NCI-H146 treated with DMSO at 0.1 percent for 48 hours (cell line): ENCODE results near the gene TLE3.
A peak's percentile ranks its signal among the peaks of the same experiment; 100 is the strongest.

Experiments used
- DNase-seq: peaks from one replicate; lab custom pipeline; 2025; ENCODE audit not compliant: unreplicated experiment; lab: John Stamatoyannopoulos, UW

Gene TLE3

DNA sequence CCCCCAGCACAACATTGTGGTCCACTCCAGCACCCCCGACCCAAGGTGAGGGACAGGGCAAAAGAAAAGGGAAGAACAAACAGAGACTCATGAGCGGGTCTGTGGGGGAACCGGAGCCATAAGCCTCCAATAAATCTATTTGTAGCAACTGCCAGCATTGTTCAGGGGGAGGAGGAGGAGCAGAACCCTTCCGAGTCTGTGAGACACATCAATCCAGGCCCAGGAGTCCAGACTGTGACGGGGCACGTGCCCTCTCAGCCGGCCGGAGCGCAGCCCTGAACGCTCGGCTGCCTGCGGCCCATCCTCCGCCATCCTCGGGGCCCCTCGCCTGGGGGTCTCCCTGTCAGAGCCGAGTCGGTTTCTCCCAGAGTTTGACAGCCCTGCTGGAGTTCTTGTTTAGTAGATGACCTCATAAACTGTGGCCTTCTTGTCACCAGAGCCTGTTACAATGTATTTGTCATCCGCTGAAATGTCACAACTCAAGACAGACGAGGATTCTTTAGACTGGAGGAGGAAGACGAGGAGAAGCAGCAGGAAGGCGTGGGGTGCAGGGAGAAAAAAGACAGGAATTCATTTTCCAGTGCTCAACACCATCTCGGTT lies 47.9 kb downstream of the TLE3 start:
- DNase-seq, result no peak

GRCh38 chr15:70048578-70049514 lies 48.9 kb downstream of the TLE3 start:
- no peak for DNase-seq

DNA sequence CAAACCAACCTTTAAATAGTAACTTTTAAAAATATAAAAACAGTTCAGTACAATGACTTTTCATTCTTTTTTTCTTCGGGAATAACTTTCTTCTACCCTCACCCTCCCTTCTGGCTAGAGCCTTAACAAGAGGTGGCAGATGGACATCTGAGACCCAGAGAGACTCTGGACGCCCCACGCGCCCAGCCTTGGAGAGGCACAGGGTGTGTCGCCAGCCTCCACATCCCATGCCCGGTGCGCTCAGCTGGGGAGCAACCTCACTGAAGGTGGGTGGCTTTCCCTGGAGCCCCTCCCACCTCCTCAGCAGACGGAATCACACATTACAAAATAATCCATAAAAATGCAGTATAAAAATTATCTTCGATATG lies 49.5 kb downstream of the TLE3 start:
- DNase-seq, result no peak

DNA sequence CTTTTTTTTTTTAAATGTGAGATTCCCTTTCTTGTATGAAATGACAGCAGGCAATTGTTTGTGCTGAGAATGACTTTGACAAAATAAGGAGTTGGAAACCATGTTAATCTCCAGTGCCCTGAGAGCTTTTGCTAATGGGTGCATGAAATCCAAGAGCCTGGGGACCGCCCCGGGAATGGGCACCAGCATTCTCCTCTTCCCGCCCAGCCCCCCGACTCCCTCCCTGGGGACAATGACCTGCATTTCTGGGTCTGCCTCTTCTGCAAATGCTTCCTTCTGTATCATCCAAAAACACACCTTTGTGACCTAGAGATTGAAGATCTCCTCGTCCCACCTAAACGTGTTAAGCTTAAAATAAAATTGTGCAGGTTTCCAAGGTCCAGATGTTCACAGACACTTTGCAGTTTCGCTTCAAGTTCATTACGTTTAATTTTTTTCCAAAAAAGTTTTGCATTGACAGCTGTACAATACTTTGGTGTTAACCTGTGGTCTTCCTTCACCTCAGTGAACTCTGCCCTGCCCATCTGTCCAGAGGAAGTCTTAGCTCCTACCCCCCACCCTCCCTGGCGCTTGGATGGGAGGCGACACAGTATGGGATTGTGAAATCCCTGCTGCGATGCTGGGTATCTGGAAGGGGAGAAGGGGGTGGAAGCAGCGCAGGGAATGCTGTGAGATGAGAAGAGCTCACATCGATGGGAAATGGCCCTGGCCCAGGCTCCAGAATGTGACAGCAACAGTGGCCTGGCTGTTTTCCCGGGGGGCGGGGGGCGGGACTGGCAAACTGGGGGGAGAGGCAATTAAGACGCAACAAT lies 50.1 kb downstream of the TLE3 start:
- DNase-seq, result no peak

- DNase-seq, result no peak
Observed at GRCh38 chr15:70046679-70047369, 50.9 kb downstream of the TLE3 start.

GRCh38 chr15:70045045-70045444 lies 52.7 kb downstream of the TLE3 start:
- DNase-seq, result no peak

- DNase-seq, result no peak
Observed at GRCh38 chr15:70044168-70044567, 53.5 kb downstream of the TLE3 start.

DNA sequence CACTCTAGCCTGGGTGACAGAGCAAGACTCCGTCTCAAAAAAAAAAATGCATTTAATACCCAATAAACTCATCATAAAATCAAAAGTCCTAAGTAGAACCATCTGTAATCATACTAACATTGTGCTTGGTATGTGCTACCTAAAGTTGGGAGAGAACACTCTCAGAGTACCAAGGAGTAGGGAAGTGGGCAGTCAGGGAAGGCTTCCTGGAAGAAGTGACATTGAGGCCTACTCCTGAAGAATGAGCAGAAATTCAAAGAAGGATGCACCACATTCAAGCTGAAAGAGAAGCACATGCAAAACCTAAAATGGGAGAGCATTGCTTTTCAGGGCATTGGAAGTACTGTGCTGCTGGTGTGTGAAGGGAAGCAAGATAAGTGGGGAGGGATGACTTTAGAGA lies 54.1 kb downstream of the TLE3 start:
- no peak for DNase-seq

DNA sequence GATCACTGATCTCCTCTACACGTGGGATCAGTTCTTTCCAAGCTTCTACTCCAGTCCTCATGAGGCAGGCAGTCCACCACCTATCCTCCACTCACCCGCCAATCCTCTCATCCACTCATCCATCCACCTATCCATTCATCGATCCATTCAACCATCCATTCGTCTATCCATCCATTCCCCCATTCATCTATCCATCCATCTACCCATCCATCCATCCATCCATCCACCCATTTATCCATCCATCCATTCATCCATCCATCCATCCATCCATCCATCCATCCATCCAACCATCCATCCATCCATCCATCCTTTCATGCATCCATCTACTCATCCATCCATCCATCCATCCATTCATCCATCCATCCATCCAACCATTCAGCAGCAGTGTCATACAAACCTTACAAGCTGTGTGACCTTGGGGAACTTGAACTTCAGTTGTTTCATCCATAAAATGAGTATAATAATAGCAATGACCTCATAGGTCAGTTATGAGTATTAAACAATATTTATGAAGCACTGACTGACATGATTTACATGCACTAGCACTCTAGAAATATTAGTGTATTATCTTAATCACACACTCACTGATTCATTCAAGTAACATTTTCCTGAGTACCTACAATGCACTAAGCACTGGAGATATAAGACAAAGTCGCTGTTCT lies 55.0 kb downstream of the TLE3 start:
- DNase-seq, result no peak

DNA sequence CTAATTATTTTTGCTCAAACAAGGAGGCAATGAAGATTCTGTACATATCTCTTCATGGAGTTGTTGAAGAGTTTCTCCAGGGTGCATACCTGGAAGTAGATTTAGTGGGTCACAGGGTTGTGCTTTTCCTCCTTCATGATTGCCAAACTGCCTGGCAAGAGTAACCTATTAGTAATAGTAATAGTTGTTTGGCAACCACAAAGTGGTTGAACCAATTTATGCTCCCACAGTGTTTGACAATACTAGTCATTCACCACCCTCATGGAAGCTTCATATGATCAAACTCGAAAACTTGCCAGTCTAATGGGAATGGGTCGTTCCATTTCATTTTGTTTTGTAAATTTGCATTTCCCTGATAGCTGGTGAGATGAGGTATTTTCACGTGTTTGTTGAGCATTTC lies 57.8 kb downstream of the TLE3 start:
- DNase-seq, result no peak

GRCh38 chr15:70038730-70039392 lies 58.9 kb downstream of the TLE3 start:
- no peak for DNase-seq

- DNase-seq, result no peak
Observed at GRCh38 chr15:70037292-70037640, 60.5 kb downstream of the TLE3 start.

DNA sequence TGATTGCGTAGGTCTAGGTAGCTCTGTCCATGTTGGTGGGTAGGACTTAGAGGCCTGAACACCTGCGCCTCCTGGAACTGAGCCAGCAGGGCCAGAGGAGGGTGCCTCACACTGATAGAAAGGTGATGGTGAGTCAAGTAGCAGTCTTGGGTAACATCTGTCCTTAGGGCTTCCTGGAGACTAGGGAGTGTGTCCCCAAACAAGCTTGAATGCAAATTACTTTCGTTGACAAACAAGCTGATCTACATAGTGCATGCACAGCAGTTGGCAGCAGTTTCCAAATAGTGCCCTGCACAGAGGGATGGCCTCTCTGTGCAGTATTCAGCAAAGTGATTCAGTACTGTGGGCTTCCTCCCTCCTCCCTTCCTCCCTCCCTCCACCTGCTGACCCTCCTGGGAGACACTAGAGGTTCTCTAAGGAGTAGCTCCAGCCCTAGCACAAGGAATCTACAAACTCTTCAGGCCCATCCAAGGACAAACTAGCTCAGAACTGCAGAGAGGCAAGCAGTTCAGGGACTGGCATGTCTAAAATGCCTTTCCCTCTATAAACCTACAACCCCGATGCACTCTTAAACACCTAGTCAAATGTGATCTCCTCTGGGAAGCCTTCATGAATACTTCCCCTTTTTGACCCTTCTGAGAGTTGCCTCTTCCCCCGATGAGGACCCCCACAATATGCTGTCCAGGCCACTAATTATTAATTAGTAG lies 61.0 kb downstream of the TLE3 start:
- DNase-seq, result peak; percentile 39

DNA sequence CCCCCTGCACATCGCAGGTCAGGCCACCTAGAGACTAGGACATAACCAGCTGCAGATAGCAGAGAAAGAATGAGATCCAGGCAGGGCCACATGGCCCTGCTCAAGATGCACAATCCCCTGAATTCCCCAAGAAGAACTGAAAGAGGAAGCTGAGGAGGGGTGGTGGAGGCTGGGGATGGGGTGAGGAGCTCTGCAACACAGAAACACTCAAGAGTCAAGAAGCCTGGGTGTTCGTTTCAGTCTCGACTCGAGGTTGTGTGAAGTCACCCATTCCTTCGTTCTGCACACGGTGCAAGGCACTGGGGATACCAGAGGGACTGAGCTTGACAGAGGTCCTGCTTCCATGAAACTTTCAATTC lies 62.0 kb downstream of the TLE3 start:
- DNase-seq, result no peak

DNA sequence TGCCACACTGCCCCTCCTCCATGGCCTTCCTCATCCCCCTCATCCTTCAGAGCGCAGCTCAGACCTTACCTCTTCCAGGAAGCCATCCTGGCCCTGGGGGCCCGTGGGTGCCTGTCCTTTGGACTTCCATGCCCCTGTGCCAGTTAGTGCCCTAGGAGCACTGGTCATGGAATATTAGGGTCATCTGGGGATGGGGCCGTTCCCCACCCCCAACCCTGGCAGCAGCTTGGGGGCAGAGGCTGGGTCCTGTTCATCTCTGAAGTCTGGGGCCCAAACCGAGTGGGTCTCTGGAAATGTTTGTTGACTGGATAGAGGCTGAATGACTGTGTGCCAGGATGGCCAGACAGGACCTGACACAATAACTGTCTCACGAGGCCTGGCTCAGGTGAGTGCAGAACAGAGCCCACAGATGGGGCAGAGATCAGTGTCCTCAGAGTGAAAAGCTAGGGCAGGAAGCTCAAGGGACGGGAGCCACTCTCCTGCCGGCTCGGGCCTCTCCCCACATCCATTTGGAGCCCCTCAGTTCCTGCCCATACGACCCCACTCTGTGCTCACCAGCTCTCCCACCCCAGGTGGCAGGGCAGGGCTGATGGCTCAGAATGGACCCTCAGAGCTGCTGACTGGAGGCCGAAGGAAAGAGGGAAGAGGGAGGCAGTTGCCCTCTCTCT lies 62.5 kb downstream of the TLE3 start:
- no peak for DNase-seq

DNA sequence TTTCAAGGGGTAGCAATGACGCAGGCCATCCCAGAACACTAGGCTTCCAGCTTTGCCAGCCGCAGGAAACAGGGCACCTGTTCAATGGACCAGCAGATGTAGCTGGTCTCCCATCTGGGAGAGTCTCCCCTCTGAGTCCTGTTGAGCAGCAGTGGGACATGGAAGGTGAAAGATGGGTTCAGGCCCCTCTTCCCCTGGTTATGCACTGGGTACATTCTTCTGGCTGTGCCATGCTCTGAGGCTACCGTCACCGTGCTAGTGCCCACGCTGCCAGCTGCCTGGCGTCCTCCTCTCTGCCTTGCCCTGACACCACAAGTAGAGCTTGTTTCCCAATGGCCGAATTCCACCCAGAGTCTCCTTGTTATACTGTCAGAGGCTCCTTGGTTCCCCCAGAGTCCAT lies 63.1 kb downstream of the TLE3 start:
- no peak for DNase-seq

DNA sequence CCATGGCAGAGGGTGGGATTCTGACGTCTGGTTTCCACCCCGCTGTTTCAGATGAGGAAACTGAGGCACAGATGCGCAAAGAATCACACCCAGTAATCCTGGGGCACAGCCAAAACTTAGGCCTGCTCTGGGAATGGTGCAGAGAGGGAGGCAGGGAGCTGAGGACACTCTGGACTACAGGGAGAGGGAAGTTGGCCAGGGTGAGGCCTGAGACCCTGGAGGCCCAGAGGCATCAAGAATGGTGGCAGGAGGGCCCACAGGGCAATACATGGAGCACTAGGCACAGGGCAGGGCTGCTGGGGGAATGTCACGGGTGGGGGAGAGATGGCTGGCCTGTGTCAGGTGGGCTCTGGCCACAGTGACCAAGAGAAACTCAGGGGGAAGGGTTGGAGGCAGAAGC lies 63.6 kb downstream of the TLE3 start:
- no peak for DNase-seq

GRCh38 chr15:70033529-70034140 lies 64.1 kb downstream of the TLE3 start:
- peak; percentile 85 for DNase-seq

DNA sequence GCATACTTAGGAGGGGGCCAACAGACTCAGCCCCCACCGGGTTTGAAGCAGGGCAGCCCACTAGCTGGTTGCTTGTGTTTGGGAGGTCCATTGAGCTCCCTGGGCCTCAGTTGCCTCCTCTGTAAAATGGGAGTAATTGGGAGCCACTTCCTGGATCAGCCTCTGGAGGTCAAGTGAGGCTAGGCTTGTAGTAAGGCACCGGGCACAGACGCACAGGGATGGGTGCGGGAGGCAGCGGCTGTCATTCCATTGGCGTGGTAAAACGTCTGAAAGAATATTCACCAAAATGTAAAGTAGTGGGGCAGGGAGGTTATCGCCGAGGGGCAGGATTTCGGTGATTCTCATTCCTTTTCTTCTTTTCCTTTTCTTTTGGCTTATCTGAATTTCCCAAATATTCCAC lies 64.6 kb downstream of the TLE3 start:
- DNase-seq, result no peak
